UCSD-AML1 (cell line): ENCODE data around the gene ESCO1.
"Not testable (repeated sequence)": the region's sequence is repeated elsewhere in the genome, so short reads cannot be mapped to it uniquely, and the experiment has no call there.

Source experiments
- DNase-seq: peaks from one replicate; lab custom pipeline; 2025; ENCODE audit not compliant: unreplicated experiment; lab: John Stamatoyannopoulos, UW

Gene ESCO1

GRCh38 chr18:21592361-21592760 is 8.1 kb downstream of the ESCO1 start:
- DNase-seq: not testable (repeated sequence)

- DNase-seq: no peak
Observed at GRCh38 chr18:21584391-21584790, 16.1 kb downstream of the ESCO1 start.

GRCh38 chr18:21575656-21576055 is 24.8 kb downstream of the ESCO1 start:
- DNase-seq: no peak

- no peak for DNase-seq
Observed at GRCh38 chr18:21571772-21572171, 28.7 kb downstream of the ESCO1 start.

GRCh38 chr18:21559195-21559594 is 41.3 kb downstream of the ESCO1 start:
- no peak for DNase-seq

GRCh38 chr18:21557607-21558253 is 42.8 kb downstream of the ESCO1 start:
- DNase-seq: no peak

GRCh38 chr18:21550510-21550970 is 50.0 kb downstream of the ESCO1 start:
- DNase-seq: no peak

- no peak for DNase-seq
Observed at GRCh38 chr18:21548647-21549046, 51.9 kb downstream of the ESCO1 start.

GRCh38 chr18:21546423-21546822 is 54.1 kb downstream of the ESCO1 start:
- no peak for DNase-seq

GRCh38 chr18:21538230-21538629 is 62.3 kb downstream of the ESCO1 start:
- no peak for DNase-seq

GRCh38 chr18:21534327-21534726 is 66.2 kb downstream of the ESCO1 start:
- DNase-seq: no peak

GRCh38 chr18:21526463-21526862 is 74.0 kb downstream of the ESCO1 start:
- no peak for DNase-seq

- no peak for DNase-seq
Observed at GRCh38 chr18:21525916-21526315, 74.6 kb downstream of the ESCO1 start.

GRCh38 chr18:21522530-21522929 is 78.0 kb downstream of the ESCO1 start:
- no peak for DNase-seq

GRCh38 chr18:21513741-21514140 is 86.8 kb downstream of the ESCO1 start:
- DNase-seq: no peak

- no peak for DNase-seq
Observed at GRCh38 chr18:21513292-21513691, 87.2 kb downstream of the ESCO1 start.

GRCh38 chr18:21509062-21509461 is 91.4 kb downstream of the ESCO1 start:
- no peak for DNase-seq

- DNase-seq: no peak
Observed at GRCh38 chr18:21507913-21508701, 92.4 kb downstream of the ESCO1 start.

GRCh38 chr18:21502661-21503060 is 97.8 kb downstream of the ESCO1 start:
- no peak for DNase-seq

GRCh38 chr18:21499997-21500396 is 100.5 kb downstream of the ESCO1 start:
- DNase-seq: no peak

- no peak for DNase-seq
Observed at GRCh38 chr18:21496277-21496835, 104.1 kb downstream of the ESCO1 start.

- DNase-seq: no peak
Observed at GRCh38 chr18:21490748-21491147, 109.8 kb downstream of the ESCO1 start.
